Measurements from ENCODE around the gene RALGPS1.
A peak's percentile ranks its signal among the peaks of the same experiment; 100 is the strongest.

The RALGPS1 gene

GRCh38 chr9:127210851-127211730 is 296.5 kb downstream of the RALGPS1 start:
- no peak for DNase-seq

GRCh38 chr9:127211983-127212382 is 297.4 kb downstream of the RALGPS1 start:
- no peak for DNase-seq

- no peak for DNase-seq
Measured at GRCh38 chr9:127212453-127212852, 297.9 kb downstream of the RALGPS1 start.

- DNase-seq, result no peak
Measured at GRCh38 chr9:127213859-127214258, 299.3 kb downstream of the RALGPS1 start.

- DNase-seq, result peak; percentile 68
Measured at GRCh38 chr9:127214421-127215267, 300.1 kb downstream of the RALGPS1 start.

GRCh38 chr9:127215268-127216209 is 301.0 kb downstream of the RALGPS1 start:
- no peak for DNase-seq

GRCh38 chr9:127216210-127216887 is 301.8 kb downstream of the RALGPS1 start:
- DNase-seq, result no peak

- no peak for DNase-seq
Measured at GRCh38 chr9:127216888-127217217, 302.3 kb downstream of the RALGPS1 start.

- DNase-seq, result no peak
Measured at GRCh38 chr9:127218818-127219217, 304.2 kb downstream of the RALGPS1 start.

- no peak for DNase-seq
Measured at GRCh38 chr9:127219520-127219919, 304.9 kb downstream of the RALGPS1 start.

GRCh38 chr9:127221695-127222094 is 307.1 kb downstream of the RALGPS1 start:
- DNase-seq, result no peak

GRCh38 chr9:127222388-127223095 is 308.0 kb downstream of the RALGPS1 start:
- no peak for DNase-seq

- DNase-seq, result no peak
Measured at GRCh38 chr9:127223266-127223665, 308.7 kb downstream of the RALGPS1 start.

- no peak for DNase-seq
Measured at GRCh38 chr9:127223810-127224177, 309.2 kb downstream of the RALGPS1 start.

- DNase-seq, result peak; percentile 88
Measured at GRCh38 chr9:127224178-127224882, 309.7 kb downstream of the RALGPS1 start.

- peak; percentile 93 for DNase-seq
Measured at GRCh38 chr9:127224883-127225739, 310.5 kb downstream of the RALGPS1 start.

GRCh38 chr9:127225801-127226625 is 311.4 kb downstream of the RALGPS1 start:
- no peak for DNase-seq

- DNase-seq, result no peak
Measured at GRCh38 chr9:127229691-127230417, 315.3 kb downstream of the RALGPS1 start.
